ENCODE results near the gene EXOC6.

The EXOC6 gene

DNA sequence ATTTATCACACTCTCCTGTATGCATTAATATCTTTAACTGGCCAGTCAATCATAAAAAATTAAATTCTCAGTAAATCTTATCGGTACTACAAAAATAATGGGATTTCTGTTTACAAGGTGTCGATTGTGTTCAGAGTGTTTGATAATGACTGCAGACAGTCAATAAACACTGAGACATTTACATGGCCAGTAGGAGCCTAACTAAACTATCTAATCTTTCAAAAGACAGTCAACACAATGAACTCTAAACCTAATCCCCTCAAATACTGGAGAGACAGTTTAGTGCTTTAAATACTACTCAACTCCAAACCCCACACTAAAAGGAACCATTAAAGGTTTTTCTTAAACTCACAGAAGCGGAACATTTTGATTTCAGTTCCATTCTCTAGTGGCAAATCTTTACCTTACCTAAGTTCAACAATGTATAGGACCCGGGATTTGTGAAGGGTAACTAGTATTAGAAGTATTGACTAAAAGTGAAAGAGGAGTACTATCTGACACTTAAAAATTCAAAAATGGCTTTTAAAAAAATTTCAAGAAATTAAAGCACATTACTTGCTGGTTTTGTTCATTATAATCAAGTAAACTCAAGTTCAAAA, 37.3 kb upstream of the EXOC6 start:
- TF ChIP-seq, protein P1, sequence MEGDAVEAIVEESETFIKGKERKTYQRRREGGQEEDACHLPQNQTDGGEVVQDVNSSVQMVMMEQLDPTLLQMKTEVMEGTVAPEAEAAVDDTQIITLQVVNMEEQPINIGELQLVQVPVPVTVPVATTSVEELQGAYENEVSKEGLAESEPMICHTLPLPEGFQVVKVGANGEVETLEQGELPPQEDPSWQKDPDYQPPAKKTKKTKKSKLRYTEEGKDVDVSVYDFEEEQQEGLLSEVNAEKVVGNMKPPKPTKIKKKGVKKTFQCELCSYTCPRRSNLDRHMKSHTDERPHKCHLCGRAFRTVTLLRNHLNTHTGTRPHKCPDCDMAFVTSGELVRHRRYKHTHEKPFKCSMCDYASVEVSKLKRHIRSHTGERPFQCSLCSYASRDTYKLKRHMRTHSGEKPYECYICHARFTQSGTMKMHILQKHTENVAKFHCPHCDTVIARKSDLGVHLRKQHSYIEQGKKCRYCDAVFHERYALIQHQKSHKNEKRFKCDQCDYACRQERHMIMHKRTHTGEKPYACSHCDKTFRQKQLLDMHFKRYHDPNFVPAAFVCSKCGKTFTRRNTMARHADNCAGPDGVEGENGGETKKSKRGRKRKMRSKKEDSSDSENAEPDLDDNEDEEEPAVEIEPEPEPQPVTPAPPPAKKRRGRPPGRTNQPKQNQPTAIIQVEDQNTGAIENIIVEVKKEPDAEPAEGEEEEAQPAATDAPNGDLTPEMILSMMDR (IDR thresholded peaks at IDR 0.05; ENCODE audit: insufficient read depth, low read length, missing control alignments), result no peak
- DNase-seq (ENCODE audit: low read depth, low spot score), result no peak
- CTCF ChIA-PET, result interaction anchor here (1.8 kb wide), 1 partner anchor 32 kb away, joined by 5 read pairs; no protein-coding TSS in a partner anchor
- POLR2A ChIA-PET, result no interaction called here
- no peak overlapping the region for H3K4me3 ChIP-seq (ENCODE audit: low read depth, low read length)

DNA sequence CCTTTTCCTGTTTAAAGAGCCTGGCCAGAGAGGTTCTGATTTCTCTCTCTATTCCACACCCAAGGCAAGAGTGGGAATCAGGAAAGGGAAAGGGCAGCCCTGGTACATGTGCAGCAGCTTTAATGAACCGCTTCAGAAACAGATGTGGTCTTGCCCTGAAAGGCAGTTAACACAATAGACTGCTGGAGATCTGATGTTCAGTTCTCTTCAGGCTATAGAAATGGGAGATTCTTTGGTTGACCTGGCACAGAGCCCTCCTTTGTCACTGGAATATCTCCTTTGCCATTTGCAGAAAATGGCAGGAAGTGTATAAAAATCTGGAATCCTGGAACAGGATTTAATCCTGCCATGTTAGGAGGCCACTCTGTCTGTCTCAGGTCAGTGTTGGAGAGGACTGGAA, 36.3 kb upstream of the EXOC6 start:
- ChIA-PET CTCF (no interaction called here), POLR2A (no interaction called here)
- no peak overlapping the region for H3K4me3 ChIP-seq (ENCODE audit: low read depth, low read length)
- DNase-seq (ENCODE audit: low read depth, low spot score), result no peak
- TF ChIP-seq, protein P1 (IDR thresholded peaks at IDR 0.05; ENCODE audit: insufficient read depth, low read length, missing control alignments), result no peak

DNA sequence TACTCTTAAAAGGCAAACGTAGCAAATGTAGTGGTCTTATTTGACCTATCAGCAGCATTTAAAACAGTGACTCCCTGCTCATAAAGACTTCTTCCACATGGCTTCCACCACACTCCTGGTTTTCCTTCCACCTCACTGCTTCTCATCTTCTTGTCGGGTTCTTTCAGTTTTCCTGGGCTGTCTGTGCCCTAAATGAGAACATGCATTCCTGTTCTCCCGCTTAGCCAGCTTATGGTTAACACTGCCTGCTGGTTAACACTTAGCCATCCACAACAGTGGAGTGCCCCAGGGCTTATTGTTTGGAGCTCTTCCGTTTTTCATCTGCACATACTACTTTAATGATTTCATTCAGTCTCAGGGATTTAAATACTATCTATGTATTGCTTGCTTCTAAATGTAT, 34.3 kb upstream of the EXOC6 start:
- no peak overlapping the region for H3K4me3 ChIP-seq (ENCODE audit: low read depth, low read length)
- ChIA-PET CTCF (no interaction called here), POLR2A (no interaction called here)
- DNase-seq (ENCODE audit: low read depth, low spot score), result no peak
- TF ChIP-seq, protein P1 (IDR thresholded peaks at IDR 0.05; ENCODE audit: insufficient read depth, low read length, missing control alignments), result no peak

DNA sequence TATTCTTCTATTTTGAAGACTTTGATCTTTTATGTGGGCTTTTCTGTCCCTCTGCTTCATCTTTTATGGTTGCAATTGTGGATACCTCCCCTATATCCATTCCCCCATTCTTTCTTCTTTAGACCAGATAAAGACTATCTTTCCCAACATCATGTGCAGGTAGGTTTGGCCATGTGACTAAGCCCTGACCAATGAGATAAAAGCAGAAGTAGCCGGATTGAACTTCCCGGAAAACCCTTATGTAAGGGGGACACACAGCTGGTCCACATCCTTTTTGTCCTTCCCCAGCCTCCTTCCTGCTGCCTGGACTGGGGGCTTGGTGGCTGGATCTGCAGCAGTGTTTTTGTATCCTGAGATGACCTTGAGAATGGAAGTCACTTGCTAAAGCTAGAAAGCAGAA, 33.5 kb upstream of the EXOC6 start:
- DNase-seq (ENCODE audit: low read depth, low spot score), result no peak
- ChIA-PET POLR2A (no interaction called here), CTCF (no interaction called here)
- TF ChIP-seq, protein P1 (IDR thresholded peaks at IDR 0.05; ENCODE audit: insufficient read depth, low read length, missing control alignments), result no peak
- H3K4me3 ChIP-seq (ENCODE audit: low read depth, low read length), result no peak overlapping the region

DNA sequence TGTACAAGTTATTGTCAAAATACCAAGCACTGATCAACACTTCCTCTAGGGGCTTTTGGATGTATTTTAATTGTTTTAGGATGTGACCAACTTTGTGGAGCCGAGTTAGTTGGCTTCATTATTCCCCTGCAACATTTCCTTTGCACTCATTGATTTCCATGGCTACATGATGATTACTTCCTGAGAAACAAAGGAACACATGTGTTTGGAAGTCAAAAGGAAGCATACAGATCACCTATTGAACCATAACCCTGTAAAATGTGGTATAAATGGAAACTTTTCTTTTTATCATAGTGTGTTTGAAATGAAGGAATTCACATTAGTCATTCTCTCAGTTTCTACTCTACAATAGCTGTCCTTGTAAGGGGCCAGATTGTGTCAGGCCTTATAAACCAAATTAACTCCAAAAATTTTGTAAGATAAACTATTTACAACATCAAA, 32.2 kb upstream of the EXOC6 start:
- POLR2A ChIA-PET, result no interaction called here
- H3K4me3 ChIP-seq (ENCODE audit: low read depth, low read length), result no peak overlapping the region
- CTCF ChIA-PET, result interaction anchor here (1.2 kb wide), 1 partner anchor 27 kb away, joined by 3 read pairs; no protein-coding TSS in a partner anchor
- no peak for DNase-seq (ENCODE audit: low read depth, low spot score)
- TF ChIP-seq, protein P1 (IDR thresholded peaks at IDR 0.05; ENCODE audit: insufficient read depth, low read length, missing control alignments), result no peak

DNA sequence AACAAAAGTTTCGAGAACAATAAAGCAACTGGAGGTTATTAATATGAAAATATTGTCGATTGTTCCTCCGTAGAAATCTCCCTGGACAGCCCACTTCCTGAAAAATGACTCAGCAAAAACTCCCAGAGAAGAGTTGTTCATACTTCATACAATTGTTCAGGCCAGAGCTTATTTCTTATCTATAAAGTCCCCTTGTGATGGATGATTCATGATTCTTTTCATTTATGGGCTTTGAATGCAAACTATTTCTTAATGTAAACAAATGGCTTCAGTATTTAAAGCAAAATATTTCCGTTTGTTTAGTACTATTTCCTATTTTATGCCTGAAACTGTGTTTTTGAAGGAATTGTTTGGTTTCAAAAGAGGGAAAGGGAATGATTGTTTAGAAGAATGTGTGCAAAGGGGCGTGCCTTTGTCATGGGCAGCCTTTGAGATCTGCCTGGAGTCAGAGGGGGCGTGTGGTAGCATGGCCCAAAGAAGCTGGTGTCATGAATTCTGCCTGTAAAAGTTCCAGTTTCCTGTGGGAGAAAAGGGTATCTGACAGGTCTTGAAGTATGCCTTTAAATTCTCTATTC, 26.2 kb upstream of the EXOC6 start:
- POLR2A ChIA-PET, result interaction anchor here (0.7 kb wide), 1 partner anchor 27 kb away, joined by 3 read pairs; no protein-coding TSS in a partner anchor
- DNase-seq (ENCODE audit: low read depth, low spot score), result no peak
- TF ChIP-seq, protein P1 (IDR thresholded peaks at IDR 0.05; ENCODE audit: insufficient read depth, low read length, missing control alignments), result no peak

More for the DNA sequence above, 26.2 kb upstream of the EXOC6 start:
- H3K4me3 ChIP-seq (ENCODE audit: low read depth, low read length), result no peak overlapping the region
- CTCF ChIA-PET, result interaction anchor here (1.2 to 1.6 kb wide), 4 partner anchors 14 to 21 kb away, joined by 3 to 5 read pairs (median 4); no protein-coding TSS in a partner anchor

All from AG04449 (cell line).